HG02870 (cell line): Measurements from ENCODE around the gene TBC1D10B.
"Not testable (repeated sequence)": the region's sequence is repeated elsewhere in the genome, so short reads cannot be mapped to it uniquely, and the experiment has no call there.

Experiments
- ATAC-seq: cut with Tn5 transposase; IDR thresholded peaks from one replicate; pipeline ENCODE4 v1.9.1; 2021; ENCODE audit warnings: mild to moderate bottlenecking, moderate library complexity; ENCODE audit not compliant: unreplicated experiment

TBC1D10B gene

GRCh38 chr16:30356401-30357084 lies 13.8 kb downstream of the TBC1D10B start:
- no peak for ATAC-seq

- ATAC-seq: no peak
Measured at GRCh38 chr16:30355954-30356308, 14.4 kb downstream of the TBC1D10B start.

- ATAC-seq: peak; percentile 65
Measured at GRCh38 chr16:30355144-30355953, 14.9 kb downstream of the TBC1D10B start, which contains the start of gene CD2BP2. TSS of gene CD2BP2 (minus strand) at chr16:30355308. CDS start at chr16:30354681, 627 bp downstream.

GRCh38 chr16:30354423-30355143 lies 15.7 kb downstream of the TBC1D10B start:
- ATAC-seq: peak; percentile 10

- ATAC-seq: no peak
Measured at GRCh38 chr16:30353438-30354129, 16.7 kb downstream of the TBC1D10B start.

GRCh38 chr16:30352488-30353401 lies 17.5 kb downstream of the TBC1D10B start:
- ATAC-seq: no peak

GRCh38 chr16:30351586-30352419 lies 18.5 kb downstream of the TBC1D10B start:
- no peak for ATAC-seq

- ATAC-seq: no peak
Measured at GRCh38 chr16:30351001-30351441, 19.3 kb downstream of the TBC1D10B start.

- peak; percentile 41 for ATAC-seq
Measured at GRCh38 chr16:30350134-30350871, 20.0 kb downstream of the TBC1D10B start.

GRCh38 chr16:30349675-30350074 lies 20.6 kb downstream of the TBC1D10B start:
- no peak for ATAC-seq

GRCh38 chr16:30348929-30349328 lies 21.4 kb downstream of the TBC1D10B start:
- ATAC-seq: no peak

- ATAC-seq: no peak
Measured at GRCh38 chr16:30348113-30348512, 22.2 kb downstream of the TBC1D10B start.

GRCh38 chr16:30346286-30346685 lies 24.0 kb downstream of the TBC1D10B start:
- ATAC-seq: no peak

- ATAC-seq: not testable (repeated sequence)
Measured at GRCh38 chr16:30343491-30343820, 26.8 kb downstream of the TBC1D10B start.

- ATAC-seq: no peak
Measured at GRCh38 chr16:30342751-30343490, 27.4 kb downstream of the TBC1D10B start.

- not testable (repeated sequence) for ATAC-seq
Measured at GRCh38 chr16:30341971-30342370, 28.3 kb downstream of the TBC1D10B start.

- ATAC-seq: no peak
Measured at GRCh38 chr16:30340621-30341020, 29.7 kb downstream of the TBC1D10B start.

- not testable (repeated sequence) for ATAC-seq
Measured at GRCh38 chr16:30338715-30339114, 31.6 kb downstream of the TBC1D10B start.
